ENCODE data around the gene STARD5.

The STARD5 gene

DNA sequence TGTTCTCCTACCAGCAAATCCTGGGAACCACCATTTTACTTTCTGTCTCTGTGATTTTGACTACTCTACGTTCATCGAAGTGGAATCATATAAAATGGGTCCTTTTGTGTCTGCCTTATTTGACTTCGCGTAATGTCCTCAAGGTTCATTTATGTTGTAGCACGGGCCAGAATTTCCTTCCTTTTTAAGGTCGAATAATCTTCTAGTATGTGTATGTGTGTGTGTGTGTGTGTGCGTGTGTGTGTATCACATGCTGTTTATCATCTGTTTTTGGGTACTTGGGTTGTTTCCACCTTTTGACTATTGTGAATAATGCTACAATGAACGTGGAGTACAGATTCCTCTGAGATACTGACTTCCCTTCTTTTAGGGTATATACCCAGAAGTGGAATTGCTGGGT is 35.3 kb downstream of the STARD5 start:
- DNase-seq, result no peak

DNA sequence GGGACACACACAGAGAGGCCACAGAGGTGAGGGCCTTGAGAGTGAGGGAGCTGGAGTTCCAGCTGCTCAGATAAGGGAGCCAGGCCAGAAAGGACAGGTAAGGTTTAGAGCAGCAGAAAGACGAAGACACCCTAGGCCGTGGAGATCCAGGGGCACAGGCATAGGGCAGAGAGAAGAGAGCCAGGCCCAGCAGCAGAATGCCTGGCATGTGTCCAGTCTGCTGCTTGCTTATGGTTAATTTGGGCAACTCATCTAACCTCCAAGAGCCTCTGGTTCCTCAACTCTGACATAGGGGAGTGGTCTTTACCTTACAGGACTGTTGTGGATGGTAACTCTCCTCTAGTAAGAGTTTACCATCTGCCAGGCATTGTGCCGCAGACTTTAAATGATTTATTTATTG is 35.9 kb downstream of the STARD5 start:
- DNase-seq, result no peak

DNA sequence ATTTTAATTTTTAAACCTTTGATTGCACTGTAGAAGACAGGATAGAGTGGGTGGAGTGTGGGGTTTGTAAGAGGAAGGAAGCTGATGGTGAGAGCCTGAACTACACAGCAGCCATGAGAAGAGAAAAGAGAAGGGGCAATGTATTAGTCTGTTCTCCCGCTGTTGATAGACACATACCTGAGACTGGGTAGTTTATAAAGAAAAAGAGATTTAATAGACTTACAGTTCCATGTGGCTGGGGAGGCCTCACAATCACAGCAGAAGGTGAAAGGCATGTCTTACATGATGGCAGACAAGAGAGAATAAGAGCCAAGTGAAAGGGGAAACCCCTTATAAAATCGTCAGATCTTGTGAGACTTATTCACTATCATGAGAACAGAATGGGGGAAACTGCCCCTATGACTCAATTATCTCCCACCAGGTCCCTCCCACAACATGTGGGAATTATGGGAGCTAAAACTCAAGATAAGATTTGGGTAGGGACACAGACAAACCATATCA is 37.3 kb downstream of the STARD5 start:
- DNase-seq, result no peak

DNA sequence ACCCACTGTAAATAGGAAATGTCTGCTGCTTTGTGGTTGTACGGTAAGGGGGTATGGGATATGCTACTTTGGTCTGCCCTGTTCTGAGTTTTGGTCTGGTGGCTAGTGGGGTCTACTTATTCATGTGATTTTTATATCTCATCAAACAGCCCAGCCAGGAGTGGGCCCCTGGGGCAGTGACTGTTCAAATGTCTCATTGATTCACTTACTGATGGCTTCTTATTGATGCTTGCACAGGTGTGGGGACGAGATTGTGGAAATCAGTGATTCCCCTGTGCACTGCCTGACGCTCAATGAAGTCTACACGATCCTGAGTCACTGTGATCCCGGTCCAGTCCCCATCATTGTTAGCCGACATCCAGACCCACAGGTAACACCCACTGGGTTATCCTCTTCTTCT is 38.5 kb downstream of the STARD5 start:
- no peak for DNase-seq

- DNase-seq, result no peak
These were observed 39.5 kb downstream of the STARD5 start for GRCh38 chr15:81284256-81285031.

DNA sequence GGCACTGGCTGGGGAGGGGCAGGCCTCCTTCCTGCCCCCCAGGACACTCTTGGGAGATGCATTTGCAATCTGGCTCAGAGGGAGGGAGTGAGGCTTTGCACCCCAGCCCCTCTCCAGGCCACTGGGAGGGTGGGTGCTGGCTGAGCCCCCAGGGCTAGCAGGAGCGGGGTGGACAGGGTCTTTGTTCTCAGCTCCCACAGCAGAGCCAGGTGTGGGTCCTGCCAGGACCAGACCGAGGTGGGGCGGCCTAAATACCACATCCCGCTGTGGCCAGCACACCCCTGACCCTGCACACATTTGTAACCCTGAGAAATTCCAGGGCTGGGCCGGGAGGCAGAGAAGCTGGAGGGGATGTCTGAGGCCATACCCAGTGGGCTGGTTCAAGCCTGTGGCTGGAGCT is 41.0 kb downstream of the STARD5 start:
- no peak for DNase-seq

DNA sequence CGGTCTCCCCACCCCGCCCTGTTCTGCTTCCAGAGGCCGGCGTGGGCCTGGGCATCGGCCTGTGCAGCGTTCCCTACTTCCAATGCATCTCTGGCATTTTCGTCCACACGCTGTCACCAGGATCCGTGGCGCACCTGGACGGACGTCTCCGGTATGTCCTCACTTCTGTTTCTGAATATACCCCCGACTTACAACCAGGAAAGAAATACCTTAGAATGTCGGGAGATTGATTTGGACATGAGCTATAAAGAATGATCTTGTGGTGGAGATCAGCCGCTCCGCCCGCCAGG is 41.4 kb downstream of the STARD5 start:
- no peak for DNase-seq

GRCh38 chr15:81281766-81282605 is 42.0 kb downstream of the STARD5 start:
- no peak for DNase-seq

- no peak for DNase-seq
These were observed 42.5 kb downstream of the STARD5 start for GRCh38 chr15:81281456-81281735.

GRCh38 chr15:81280696-81281455 is 43.1 kb downstream of the STARD5 start:
- DNase-seq, result no peak

- no peak for DNase-seq
These were observed 44.1 kb downstream of the STARD5 start for GRCh38 chr15:81279621-81280485.

DNA sequence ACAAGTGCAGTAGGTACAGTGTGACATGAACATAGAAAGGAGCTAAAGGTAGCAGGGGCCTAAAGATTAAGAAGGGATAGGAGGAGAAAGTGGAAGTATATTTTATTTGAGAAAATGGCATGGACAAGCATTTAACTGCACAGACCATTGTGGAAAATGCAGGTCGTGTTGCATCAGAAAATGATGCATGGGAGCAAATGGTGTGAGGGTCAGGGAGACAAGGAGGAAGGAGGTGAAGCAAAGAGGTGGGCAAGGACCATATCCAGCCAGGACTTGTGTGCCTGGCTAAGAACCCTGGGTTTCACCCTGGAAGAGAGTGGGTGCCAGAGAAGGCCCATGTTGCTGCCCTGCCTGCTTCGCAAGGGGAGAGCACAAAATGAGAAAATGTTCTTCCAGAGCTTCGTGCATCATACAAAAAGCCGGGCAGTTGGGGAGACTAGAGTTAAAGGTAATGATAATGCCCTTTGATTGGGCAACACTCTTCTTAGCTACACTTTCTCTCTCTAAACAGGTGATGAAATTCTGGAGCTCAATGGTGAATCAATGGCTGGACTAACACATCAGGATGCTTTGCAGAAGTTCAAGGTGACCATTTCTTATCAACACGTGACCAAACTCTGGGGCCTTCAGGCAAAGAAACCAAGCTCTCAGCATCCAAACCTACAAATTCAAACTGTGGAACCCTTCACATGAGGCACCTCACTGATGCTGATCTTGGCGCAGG is 45.5 kb downstream of the STARD5 start:
- no peak for DNase-seq

- DNase-seq, result no peak
These were observed 46.1 kb downstream of the STARD5 start for GRCh38 chr15:81277851-81278250.

- no peak for DNase-seq
These were observed 47.0 kb downstream of the STARD5 start for GRCh38 chr15:81276967-81277366.

- no peak for DNase-seq
These were observed 48.1 kb downstream of the STARD5 start for GRCh38 chr15:81275711-81276392.

DNA sequence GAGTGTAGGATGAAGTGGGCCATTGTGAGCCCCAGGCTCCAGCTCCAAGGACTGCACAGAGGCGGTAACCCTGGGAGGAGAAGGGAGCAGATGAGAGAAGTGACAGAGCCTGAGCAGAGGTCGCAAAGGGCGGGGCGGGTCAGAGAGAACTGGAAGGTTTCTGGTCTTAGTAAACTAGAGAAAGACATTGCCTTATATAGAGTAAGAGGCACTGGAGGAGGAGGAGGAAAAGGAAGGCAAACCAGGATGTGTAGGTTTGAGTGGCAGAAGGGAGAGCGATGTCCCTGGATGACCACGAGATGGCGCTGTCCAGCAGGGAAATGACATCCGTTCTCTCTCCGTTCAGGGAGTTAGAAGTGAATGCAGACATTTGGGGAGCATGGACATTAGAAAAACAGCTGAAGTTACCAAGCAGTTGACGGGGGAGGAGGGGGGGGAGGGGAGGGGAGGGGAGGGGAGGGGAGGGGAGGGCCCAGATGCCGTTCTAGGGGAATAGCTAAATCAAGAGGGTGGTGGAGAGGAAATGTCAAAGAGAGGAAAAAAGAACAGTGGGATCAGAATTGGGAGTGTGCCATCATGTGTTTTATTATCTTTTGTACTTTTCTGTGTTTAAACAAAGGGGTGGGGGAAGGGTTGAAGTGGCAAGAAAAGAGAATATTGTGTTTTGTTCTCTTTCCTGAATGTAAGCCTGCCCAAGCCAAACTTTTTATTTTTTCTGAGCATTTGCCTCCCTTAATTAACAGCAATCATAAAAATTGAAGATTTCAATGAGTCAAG is 48.8 kb downstream of the STARD5 start:
- peak; percentile 40 for DNase-seq

GRCh38 chr15:81274255-81274654 is 49.7 kb downstream of the STARD5 start:
- DNase-seq, result no peak

DNA sequence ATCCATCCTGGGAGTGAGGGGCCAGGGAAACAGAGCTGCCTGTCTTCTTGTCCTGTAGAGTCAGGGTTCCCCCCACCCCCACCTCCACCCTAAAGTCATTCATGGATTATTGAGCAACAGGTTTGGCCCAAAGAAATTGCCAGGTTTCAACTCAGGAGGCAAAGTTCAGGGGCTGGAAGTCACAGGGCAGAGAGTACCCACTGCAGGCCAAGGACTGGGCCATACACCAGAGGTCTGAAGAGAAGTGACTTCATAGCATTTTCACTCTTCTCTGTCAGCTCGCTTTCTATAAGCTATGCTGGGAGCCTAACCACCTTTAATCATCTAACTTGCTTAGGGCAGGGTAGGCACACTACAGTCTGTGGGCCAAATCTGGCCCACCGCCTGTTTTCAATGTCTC is 50.1 kb downstream of the STARD5 start:
- DNase-seq, result no peak

- DNase-seq, result no peak
These were observed 50.7 kb downstream of the STARD5 start for GRCh38 chr15:81273200-81273599.

DNA sequence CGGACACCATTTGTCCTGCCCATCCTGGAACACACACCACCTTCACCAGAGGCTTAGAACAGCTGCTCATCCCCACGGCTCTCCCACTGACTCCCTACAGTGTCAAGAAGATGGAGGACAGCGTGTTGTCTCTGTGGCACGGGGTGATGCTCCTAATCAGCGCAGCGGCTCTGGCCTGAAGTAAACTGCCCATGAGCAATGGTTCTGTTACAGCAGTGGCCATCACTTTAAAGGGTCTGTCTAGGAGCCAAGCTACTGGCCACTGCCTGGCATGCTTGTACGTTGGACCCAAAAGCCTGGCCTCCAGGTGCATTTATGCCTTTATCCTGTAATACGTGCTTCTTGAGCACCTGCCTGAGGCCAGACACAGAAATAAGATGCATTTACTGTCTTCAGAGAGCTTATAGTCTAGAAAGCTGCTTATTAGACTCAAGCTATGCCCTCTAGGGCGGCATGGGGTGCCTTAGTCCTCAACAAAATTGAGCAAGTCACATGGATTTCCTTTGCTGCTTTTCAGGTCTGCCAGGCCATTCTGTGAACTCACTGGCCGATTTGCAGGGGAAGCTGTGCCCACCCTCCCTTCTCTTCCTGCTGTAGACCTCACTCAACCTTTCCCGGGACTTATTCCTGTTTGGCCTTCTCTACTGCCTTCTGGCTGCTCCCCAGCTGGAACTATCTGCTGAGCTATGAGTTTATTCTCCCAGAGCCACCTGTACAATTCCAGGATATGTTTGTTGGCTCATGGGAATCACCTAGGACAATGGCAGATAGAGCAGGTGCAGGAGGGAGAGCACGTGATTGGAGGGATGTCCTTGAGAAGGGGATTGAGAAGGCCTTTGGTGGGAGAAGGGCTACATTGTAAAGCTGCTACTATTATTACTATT is 51.9 kb downstream of the STARD5 start:
- no peak for DNase-seq
